NCI-H1105 treated with DMSO at 0.1 percent for 48 hours (cell line): Measurements from ENCODE around the gene BAHD1.
A peak's percentile ranks its signal among the peaks of the same experiment; 100 is the strongest.

Experiments
- DNase-seq: peaks from one replicate; lab custom pipeline; 2025; lab: John Stamatoyannopoulos, UW

BAHD1 gene

GRCh38 chr15:40440743-40441564 is at the start of gene BAHD1:
Gene BAHD1, plus strand, starts transcription at chr15:40440953. Its CDS starts 17,512 bp downstream, at chr15:40458465.
- DNase-seq = peak; percentile 80

GRCh38 chr15:40392986-40393948 is 47.5 kb upstream of the BAHD1 start:
- no peak for DNase-seq

DNA sequence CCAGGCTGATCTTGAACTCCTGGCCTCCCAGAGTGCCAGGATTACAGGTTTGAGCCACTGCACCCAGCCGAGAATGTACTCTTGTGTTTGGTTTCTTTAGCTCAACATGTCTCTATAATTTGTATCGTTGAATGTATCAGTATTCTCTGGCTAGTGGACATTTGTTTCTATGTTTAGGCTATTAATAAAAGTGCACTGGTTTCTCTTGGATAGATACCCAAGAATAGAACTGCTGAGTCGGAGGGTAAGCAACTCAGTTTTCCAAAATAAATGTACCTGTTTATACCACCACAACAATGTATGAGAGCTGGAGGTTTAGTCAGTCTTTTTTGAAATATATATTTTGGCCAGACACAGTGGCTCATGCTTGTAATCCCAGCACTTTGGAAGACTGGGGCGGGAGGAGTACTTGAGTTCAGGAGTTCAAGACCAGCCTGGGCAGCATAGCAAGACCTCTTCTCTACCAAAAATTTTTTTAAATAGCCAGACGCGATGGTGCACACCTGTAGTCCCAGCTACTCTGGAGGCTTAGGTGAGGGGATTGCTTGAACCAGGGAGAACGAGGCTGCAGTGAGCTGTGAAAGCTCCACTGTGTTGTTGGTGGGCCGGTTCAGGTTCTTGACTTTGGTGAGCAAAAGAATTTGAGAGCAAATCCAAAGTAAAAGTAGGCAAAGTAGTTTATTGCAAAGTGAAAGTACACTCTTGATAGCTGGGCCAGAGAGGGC is 42.9 kb upstream of the BAHD1 start:
- no peak for DNase-seq

DNA sequence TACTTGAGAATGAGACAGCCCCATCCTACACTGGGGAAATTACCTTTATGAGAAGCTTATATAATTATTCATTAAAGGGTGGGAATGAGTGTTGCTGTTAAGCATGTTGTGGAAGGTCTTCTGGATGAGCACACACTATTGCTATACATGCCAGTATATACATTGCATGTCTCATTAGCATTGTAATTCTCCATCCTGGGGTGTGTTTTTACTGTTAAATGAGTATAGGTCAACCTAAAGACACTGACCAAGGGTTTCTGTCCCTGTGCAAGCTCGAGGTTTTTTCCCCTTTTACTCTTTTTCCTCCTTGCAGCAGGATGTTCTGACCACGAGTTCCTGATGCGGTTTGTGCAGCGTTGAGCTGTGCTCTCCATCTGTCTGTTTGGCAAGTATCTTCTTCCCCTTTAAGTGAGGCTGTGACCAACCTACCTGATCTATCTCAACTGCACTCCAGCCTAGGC is 42.3 kb upstream of the BAHD1 start:
- DNase-seq = no peak

GRCh38 chr15:40399370-40399769 is 41.4 kb upstream of the BAHD1 start:
- no peak for DNase-seq

GRCh38 chr15:40405501-40406381 is 35.0 kb upstream of the BAHD1 start, which contains the start of gene IVD:
Gene IVD, plus strand, starts transcription at chr15:40405795. Its CDS starts 33 bp downstream, at chr15:40405828.
- DNase-seq = peak; percentile 89

- DNase-seq = no peak
These were observed 33.3 kb upstream of the BAHD1 start for GRCh38 chr15:40407330-40407990.

DNA sequence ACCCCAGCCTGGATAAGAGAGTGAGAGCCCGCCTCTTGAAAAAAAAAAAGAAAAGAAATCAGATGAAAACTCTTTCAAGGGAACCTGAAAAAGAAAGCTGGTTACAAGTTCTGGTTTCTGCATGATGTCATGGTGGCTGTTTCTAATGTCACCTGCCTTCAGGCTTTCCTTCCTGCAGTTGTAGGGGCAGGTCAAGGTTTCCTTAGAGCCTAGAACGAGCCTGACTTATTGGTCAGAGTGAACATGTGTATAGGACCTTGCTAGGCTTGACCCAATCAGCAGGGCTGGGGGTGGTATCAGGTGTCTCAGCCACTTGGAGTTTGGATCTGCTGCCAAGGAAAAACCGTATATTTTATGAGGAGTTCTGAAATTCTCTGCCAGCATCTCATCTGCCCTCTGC is 31.4 kb upstream of the BAHD1 start:
- no peak for DNase-seq

DNA sequence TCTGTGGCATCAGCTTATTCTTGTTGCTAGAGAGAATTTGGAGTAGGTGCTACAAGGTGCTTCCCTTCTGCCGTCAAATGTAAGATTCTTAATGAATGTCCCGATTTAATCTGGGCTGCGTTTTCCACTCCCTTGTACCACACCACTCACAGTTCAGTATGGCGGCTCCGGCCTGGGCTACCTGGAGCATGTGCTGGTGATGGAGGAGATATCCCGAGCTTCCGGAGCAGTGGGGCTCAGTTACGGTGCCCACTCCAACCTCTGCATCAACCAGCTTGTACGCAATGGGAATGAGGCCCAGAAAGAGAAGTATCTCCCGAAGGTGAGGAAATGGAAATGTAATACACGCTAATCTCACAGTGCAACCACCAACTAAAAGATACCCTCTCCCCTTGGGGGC is 30.3 kb upstream of the BAHD1 start:
- DNase-seq = no peak

DNA sequence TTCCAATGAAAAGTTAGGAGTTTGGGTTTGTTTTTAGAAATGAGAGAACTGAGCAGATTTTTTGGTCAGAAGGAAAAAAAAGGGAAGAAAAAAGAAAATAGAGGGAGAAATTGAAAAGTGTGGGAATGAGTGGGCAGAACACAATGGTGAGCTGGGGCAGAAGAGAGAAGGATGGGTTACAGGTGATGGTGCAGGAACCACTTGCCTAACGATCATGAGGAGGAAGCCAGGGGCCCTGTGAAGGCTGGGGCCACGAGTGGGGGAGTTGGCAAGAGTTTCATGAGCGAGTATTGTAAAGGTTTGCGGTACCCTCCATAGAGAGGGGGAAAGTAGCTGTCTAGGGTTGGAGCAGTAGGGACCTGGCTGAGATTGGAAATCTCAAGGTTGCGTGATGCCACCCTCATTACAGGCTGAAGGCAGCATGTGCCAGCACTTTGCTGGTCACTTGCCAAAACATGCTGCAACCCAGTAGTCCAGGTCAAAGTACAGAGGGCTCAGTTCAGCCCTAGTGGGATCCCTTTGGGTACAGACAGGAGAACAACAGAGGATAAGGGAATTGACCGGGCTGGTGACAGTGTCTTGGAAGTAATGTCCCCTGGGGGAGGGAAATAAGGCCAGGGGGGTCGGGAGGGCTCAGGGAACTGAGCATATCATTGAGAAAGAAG is 28.5 kb upstream of the BAHD1 start:
- no peak for DNase-seq

DNA sequence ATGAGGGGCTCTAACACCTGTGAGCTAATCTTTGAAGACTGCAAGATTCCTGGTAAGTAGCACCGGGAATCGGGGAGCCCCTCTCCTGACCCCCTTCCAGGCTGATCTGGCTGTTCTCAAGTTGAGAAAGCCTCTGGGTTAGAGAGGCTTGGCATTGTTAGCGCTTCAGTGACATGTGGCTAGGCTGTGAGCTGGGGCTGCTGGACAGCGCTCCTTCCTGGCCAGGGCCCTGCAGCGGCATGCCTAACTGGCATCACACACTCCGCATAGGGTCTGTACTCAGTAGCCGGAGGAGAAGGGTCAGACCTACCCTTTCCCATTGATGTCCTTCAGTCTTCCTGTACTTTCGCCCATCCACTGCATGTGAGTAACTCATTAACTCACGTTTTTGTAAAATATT is 27.7 kb upstream of the BAHD1 start:
- DNase-seq = no peak

DNA sequence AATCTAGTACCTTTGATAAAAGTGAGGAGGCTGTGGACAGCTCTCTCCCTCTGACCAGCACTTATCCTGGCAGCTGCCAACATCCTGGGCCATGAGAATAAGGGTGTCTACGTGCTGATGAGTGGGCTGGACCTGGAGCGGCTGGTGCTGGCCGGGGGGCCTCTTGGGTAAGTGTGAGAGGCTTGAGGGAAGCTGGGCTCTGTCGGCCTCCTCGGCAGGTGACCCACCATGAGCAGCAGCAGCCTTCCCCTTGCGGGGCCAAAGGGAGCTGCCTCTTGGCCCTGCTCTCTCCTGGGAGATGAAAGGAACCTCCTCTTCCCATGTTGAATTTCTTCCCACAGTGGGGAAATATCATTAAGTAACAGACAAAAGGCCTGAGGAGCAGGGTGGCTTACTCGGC is 25.9 kb upstream of the BAHD1 start:
- no peak for DNase-seq

- no peak for DNase-seq
These were observed 25.5 kb upstream of the BAHD1 start for GRCh38 chr15:40415226-40415625.

GRCh38 chr15:40416056-40416455 is 24.7 kb upstream of the BAHD1 start:
- DNase-seq = no peak

GRCh38 chr15:40418126-40418525 is 22.6 kb upstream of the BAHD1 start:
- no peak for DNase-seq

DNA sequence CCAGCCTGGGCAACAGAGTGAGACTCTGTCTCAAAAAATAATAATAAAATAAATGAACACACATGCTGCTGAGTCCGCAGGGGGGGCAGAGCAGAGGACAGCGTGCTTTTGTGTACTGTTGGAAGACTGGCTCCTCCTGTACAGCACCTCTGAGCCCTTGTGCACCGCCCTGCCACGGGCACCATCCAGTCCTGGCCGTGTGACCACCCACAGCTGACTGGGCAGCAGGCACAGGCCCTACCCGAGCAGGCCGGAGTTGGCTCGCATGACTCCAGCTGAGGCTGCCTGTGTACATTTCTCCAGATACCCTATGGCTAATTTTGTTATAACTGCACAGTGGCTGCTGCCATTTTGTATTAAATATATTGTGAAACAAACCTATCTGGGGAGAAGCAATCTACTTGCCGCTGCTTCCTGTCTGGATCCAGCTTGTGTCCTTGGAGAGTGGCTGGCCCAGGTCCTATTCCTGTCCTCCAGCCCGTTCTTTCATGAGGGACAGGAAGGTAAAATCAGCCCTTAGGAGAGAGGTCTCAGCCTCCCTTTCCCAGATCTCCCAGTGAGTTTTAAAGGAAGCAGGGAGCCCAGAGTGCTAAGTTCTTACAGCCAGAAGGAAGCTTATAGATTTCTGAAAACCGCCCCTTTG is 20.6 kb upstream of the BAHD1 start:
- no peak for DNase-seq

- DNase-seq = peak; percentile 62
These were observed 20.0 kb upstream of the BAHD1 start for GRCh38 chr15:40420793-40421192.

GRCh38 chr15:40421246-40422157 is 19.3 kb upstream of the BAHD1 start:
- peak; percentile 25 for DNase-seq
